Spleen (tissue), 11 donors: ENCODE measurements around the gene PDE8A. TPM values are rescaled to one million over a fixed set of nuclear protein-coding genes. Genes with fewer than 3 reads are reported as not detected.

Experiments
- DNase-seq: peaks from one replicate; pipeline ENCODE4 v3.0.0-alpha.2; 2020
- H3K27ac ChIP-seq, 8 donors: fragments of 200-600 bp; sonication (generic) in 7 of 8; 1 replicate in 4 of 8; 2 replicates in 4 of 8; pipeline versions ENCODE4 v1.5.0 to v1.8.0; 2016 to 2021; ENCODE audit warnings: inconsistent platforms in 4 of 8, mild to moderate bottlenecking in 4 of 8, moderate library complexity in 1 of 8
- H3K27me3 ChIP-seq, 7 donors: fragments of 200-600 bp; sonication (generic) in 6 of 7; replicated peaks in 1 of 7; 1 replicate in 4 of 7; 2 replicates in 3 of 7; pipeline versions ENCODE4 v1.5.0 to v1.8.0; 2016 to 2021; ENCODE audit warnings: inconsistent platforms in 3 of 7, mild to moderate bottlenecking in 1 of 7
- H3K36me3 ChIP-seq, 6 donors: fragments of 200-600 bp; sonication (generic) in 5 of 6; 1 replicate in 4 of 6; 2 replicates in 2 of 6; pipeline versions ENCODE4 v1.5.0 to v1.8.0; 2016 to 2021; ENCODE audit warnings: inconsistent platforms in 2 of 6
- H3K4me1 ChIP-seq, 6 donors: fragments of 200-600 bp; sonication (generic) in 5 of 6; 1 replicate in 3 of 6; 2 replicates in 3 of 6; pipeline versions ENCODE4 v1.5.0 to v1.8.0; 2016 to 2021; ENCODE audit warnings: inconsistent platforms in 3 of 6
- H3K4me3 ChIP-seq, 8 donors: fragments of 200-600 bp; sonication (generic) in 7 of 8; 1 replicate in 4 of 8; 2 replicates in 4 of 8; pipeline versions ENCODE4 v1.5.0 to v1.8.0; 2016 to 2021; ENCODE audit warnings: inconsistent platforms in 4 of 8, mild to moderate bottlenecking in 4 of 8, moderate library complexity in 2 of 8
- H3K9me3 ChIP-seq, 8 donors: fragments of 200-600 bp; sonication (generic) in 7 of 8; 1 replicate in 4 of 8; 2 replicates in 4 of 8; pipeline versions ENCODE4 v1.5.0 to v1.8.0; 2016 to 2021; ENCODE audit warnings: inconsistent platforms in 4 of 8
- CTCF ChIP-seq, 11 experiments: fragments of 200-600 bp in 7 of 11; fragments of 450-650 bp in 4 of 11; sonication (generic) in 4 of 11; IDR thresholded peaks in 8 of 11; conservative IDR thresholded peaks in 3 of 11; 1 replicate in 7 of 11; 2 replicates in 4 of 11; pipeline versions ENCODE4 v1.4.0 to v1.8.0; 2016 to 2021; ENCODE audit warnings: antibody characterized with exemption in 11 of 11, inconsistent platforms in 4 of 11, mild to moderate bottlenecking in 1 of 11
- POLR2A ChIP-seq, 3 donors: fragments of 450-650 bp; IDR thresholded peaks; one replicate each; pipeline ENCODE4 v1.5.1; 2017; ENCODE audit warnings: antibody characterized with exemption in 3 of 3, mild to moderate bottlenecking in 1 of 3
- POLR2AphosphoS5 ChIP-seq, 3 donors: sonication (generic); formaldehyde crosslinking; IDR thresholded peaks; one replicate each; pipeline ENCODE4 v1.5.1; 2017; ENCODE audit warnings: antibody characterized with exemption in 3 of 3
- WGBS, 5 donors: extraction: QIAGEN DNeasy Blood & Tissue Kit in 3 of 5; methylation state at CpG; one replicate each; pipeline versions ENCODE4 v1.1.5 to v1.1.7; 2013 to 2018; 5-methylcytosine and 5-hydroxymethylcytosine counted together
- intact Hi-C: fragments of 100-400 bp; cut with DNase I; formaldehyde crosslinking; loops from one replicate; pipeline ENCODE4 v1.15.0; 2023; ENCODE audit warnings: low total_unique reads
- polyA plus RNA-seq, 3 donors: library from polyadenylated mRNA; stranded (reverse); fragments of 200-250 nt; gene quantifications; one replicate each; pipeline ENCODE4 v1.2.1, GENCODE V29; 2013
- total RNA-seq, 7 donors: library from RNA; depleted of rRNA in 3 of 7; stranded (reverse); fragments of >200 nt in 3 of 7; fragmentation: NEBNext Ultra II Directional in 4 of 7; extraction: Animal tissue kit (Norgen Biotek cat#: 25700) in 4 of 7; gene quantifications; one replicate each; pipeline versions ENCODE4 v1.1.0 to v1.2.1, GENCODE V29; 2016 to 2021
- donor health status: healthy with polysubstance abuse.
- donor health status: DM: no; HTN: no; CAD: no; lungs with moderate emphysema.
- donor health status: DM: no; HTN: no; CAD: no.
- donor health status: Bipolar disorder and iron deficiency.
- donor health status: healthy.
- donor health status: DM: no; HTN: no; CAD: no.
- donor health status: DM: yes; HTN: yes; CAD: no.

Gene PDE8A
- total and polyA plus RNA-seq, 10 donors, result 13.2 to 52.2 (median 30.6) TPM

GRCh38 chr15:85099195-85099803, 117.6 kb downstream of the PDE8A start:
- intact Hi-C loops, result no loop called here
- Histone ChIP-seq H3K4me3 (no peak overlapping the region), H3K9me3 (no peaks in the 10 kb centered on the region), H3K4me1 (no peaks in the 10 kb centered on the region), H3K27me3 (no peaks in the 10 kb centered on the region), H3K36me3 (peaks cover 0 to 93% (median 5%) of the 10 kb centered on the region in 6 donors), H3K27ac (no peak overlapping the region)
- 86 to 94% (median 93%) methylated on average over 10 of the region's 10 CpGs for WGBS, 5 donors
- DNase-seq, result no peak
- TF ChIP-seq POLR2AphosphoS5 (IDR thresholded peaks at IDR 0.05) (no peak), POLR2A (IDR thresholded peaks at IDR 0.05) (no peak), CTCF (IDR thresholded peaks at IDR 0.05 in 8 of 11, conservative IDR thresholded peaks at IDR 0.05 in 3 of 11) (no peak)

DNA sequence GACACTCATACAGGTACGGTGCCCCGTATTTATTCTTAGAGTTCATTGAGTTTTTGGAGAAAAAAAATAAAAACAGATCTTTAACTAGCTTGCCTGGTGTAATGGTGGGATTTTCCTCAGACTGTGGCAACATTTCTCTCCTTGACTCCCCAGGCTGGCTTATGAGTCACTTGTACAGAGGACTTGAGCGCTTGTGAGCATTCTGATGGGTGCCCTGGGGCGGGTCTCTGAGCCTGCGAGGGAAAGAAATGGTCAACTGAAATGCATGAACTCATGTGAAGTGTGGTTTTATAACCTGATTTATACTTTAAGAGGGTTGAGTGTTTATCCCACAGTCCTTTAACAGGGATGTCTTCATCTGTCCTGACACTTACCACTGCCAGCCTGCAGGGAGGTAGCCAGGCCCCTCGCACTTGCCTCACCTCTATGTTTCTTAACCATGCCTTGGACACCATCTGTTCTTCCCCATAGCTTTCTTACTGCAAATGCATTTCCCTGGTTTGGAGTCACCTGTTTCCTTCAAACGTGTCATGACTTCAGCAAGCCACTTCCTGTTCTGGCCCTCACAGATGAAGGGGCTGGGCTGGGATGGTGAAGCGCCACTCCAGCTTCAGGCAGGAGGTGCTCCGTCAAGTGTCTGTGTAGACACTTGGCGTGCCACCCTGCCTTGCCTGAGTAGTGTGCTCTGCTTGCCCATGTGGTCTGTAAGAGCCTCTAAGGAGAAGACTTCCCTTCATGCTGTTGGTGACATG, 118.7 kb downstream of the PDE8A start:
- TF ChIP-seq POLR2A (IDR thresholded peaks at IDR 0.05) (no peak), CTCF (IDR thresholded peaks at IDR 0.05 in 8 of 11, conservative IDR thresholded peaks at IDR 0.05 in 3 of 11) (no peak), POLR2AphosphoS5 (IDR thresholded peaks at IDR 0.05) (no peak)
- Histone ChIP-seq H3K9me3 (no peaks in the 10 kb centered on the region), H3K27ac (no peak overlapping the region), H3K4me3 (no peak overlapping the region), H3K36me3 (peaks cover 0 to 87% (median 5%) of the 10 kb centered on the region in 6 donors), H3K27me3 (no peaks in the 10 kb centered on the region), H3K4me1 (no peaks in the 10 kb centered on the region)
- DNase-seq, result no peak
- intact Hi-C loops, result no loop called here
- 64 to 76% (median 67%) methylated on average over 10 of the region's 10 CpGs for WGBS, 5 donors

DNA sequence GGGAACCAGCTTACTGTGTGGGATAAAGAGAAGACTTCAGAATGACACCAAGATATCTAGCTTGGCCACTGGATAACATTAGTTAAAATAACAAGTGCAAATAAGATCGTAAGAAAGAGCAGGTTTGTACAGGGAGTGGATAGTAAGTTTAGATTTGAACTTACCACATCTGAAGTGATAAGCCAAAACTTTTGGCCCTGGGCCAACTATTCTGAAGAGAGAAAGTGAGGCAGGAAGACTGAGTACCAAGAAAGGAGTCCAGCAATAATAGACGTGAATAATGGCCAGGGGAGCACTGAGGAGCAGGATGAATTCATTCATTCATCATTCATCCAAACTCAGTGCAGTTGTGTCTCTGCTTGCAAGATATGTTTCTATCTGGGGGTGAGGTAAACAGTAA, 122.9 kb downstream of the PDE8A start:
- no peak for TF ChIP-seq CTCF (IDR thresholded peaks at IDR 0.05 in 8 of 11, conservative IDR thresholded peaks at IDR 0.05 in 3 of 11)
- no peak for TF ChIP-seq POLR2AphosphoS5 (IDR thresholded peaks at IDR 0.05)
- no peak for TF ChIP-seq POLR2A (IDR thresholded peaks at IDR 0.05)
- no peaks in the 10 kb centered on the region for H3K9me3 ChIP-seq
- 76 to 91% (median 83%) methylated on average over 2 of the region's 2 CpGs for WGBS, 5 donors
- H3K4me3 ChIP-seq, result no peak overlapping the region
- DNase-seq, result no peak
- intact Hi-C loops, result no loop called here
- no peaks in the 10 kb centered on the region for H3K4me1 ChIP-seq
- peaks cover 0 to 76% (median 3%) of the 10 kb centered on the region in 6 donors for H3K36me3 ChIP-seq
- H3K27me3 ChIP-seq, result no peaks in the 10 kb centered on the region
- no peak overlapping the region for H3K27ac ChIP-seq

GRCh38 chr15:85108136-85108535, 126.5 kb downstream of the PDE8A start:
- Histone ChIP-seq H3K9me3 (no peaks in the 10 kb centered on the region), H3K4me1 (no peaks in the 10 kb centered on the region), H3K27ac (no peak overlapping the region), H3K4me3 (no peak overlapping the region), H3K36me3 (peaks cover 0 to 58% (median 9%) of the 10 kb centered on the region in 6 donors), H3K27me3 (no peaks in the 10 kb centered on the region)
- DNase-seq, result no peak
- no peak for TF ChIP-seq POLR2A (IDR thresholded peaks at IDR 0.05)
- 85 to 95% (median 91%) methylated on average over 4 of the region's 4 CpGs for WGBS, 5 donors
- intact Hi-C loops, result no loop called here
